ENCODE measurements around the gene KRT20. TPM values are rescaled to one million over a fixed set of nuclear protein-coding genes. Genes with fewer than 3 reads are reported as not detected.

The KRT20 gene
- total RNA-seq, 1 experiment from 2014 or later, result not detected

GRCh38 chr17:40857535-40857934, 27.5 kb downstream of the KRT20 start:
- H3K27me3 ChIP-seq (ENCODE audit: insufficient read depth, low read length), result no peaks in the 10 kb centered on the region
- H3K4ac ChIP-seq (ENCODE audit: low read depth, low read length), result no peak overlapping the region
- H3K9ac ChIP-seq (ENCODE audit: extremely low read depth, insufficient read length, low read length), result no peak overlapping the region
- H4K8ac ChIP-seq (replicated peaks; ENCODE audit: insufficient read length, low read depth, low read length), result no peak overlapping the region
- Mint-ChIP-seq H3K4me1 (peaks cover 20 to 24% of the 10 kb centered on the region in 2 experiments), H3K36me3 (ENCODE audit: insufficient read depth in 1 of 3, low read depth in 3 of 3) (no peaks in the 10 kb centered on the region; a peak in 1 of 7 replicates), H3K27me3 (ENCODE audit: low read depth) (peaks cover 5% of the 10 kb centered on the region), H3K9me3 (no peaks in the 10 kb centered on the region; a peak in 1 of 5 replicates), H3K27ac (no peak overlapping the region), H3K4me3 (no peak overlapping the region)
- no peak overlapping the region for H2BK120ac ChIP-seq (ENCODE audit: low read depth, low read length, poor library complexity, severe bottlenecking)
- no peak overlapping the region for H3K4me2 ChIP-seq (ENCODE audit: insufficient read depth, insufficient read length, low read length)
- H2AFZ ChIP-seq (ENCODE audit: low read length), result no peak overlapping the region
- no peak overlapping the region for H3K14ac ChIP-seq (ENCODE audit: insufficient read depth, low read length)
- H4K91ac ChIP-seq (ENCODE audit: insufficient read length, low read depth, low read length), result no peak overlapping the region
- no peaks in the 10 kb centered on the region for H3K9me3 ChIP-seq (ENCODE audit: control insufficient read depth, low read depth, low read length)
- H3K56ac ChIP-seq (ENCODE audit: insufficient read length, low read depth, low read length), result no peak overlapping the region
- no CpG with 5 or more reads among the region's 5 CpGs for WGBS (ENCODE audit: extremely low coverage, insufficient read length, low lambda C conversion rate)
- no peaks in the 10 kb centered on the region for H4K20me1 ChIP-seq (ENCODE audit: control insufficient read depth, insufficient read depth, insufficient read length)
- H2BK20ac ChIP-seq (ENCODE audit: low read depth, low read length, poor library complexity, severe bottlenecking), result no peak overlapping the region
- H2BK15ac ChIP-seq (ENCODE audit: low read depth, low read length), result no peak overlapping the region
- DNase-seq, result no peak
- H3K79me1 ChIP-seq (ENCODE audit: insufficient read depth, low read depth, low read length, poor library complexity, severe bottlenecking), result no peaks in the 10 kb centered on the region
- H3K18ac ChIP-seq (ENCODE audit: insufficient read length, low read depth, low read length), result no peak overlapping the region
- H3K23ac ChIP-seq (ENCODE audit: insufficient read length, low read depth, low read length), result no peak overlapping the region
- H3T11ph ChIP-seq (ENCODE audit: low read length), result no peak overlapping the region
- H2AK5ac ChIP-seq (ENCODE audit: insufficient read length, low read length), result no peak overlapping the region
- no peaks in the 10 kb centered on the region; the same call in none of the 2 replicates for H3K4me1 ChIP-seq (ENCODE audit: insufficient read depth, low read length)
- no peaks in the 10 kb centered on the region for H3K79me2 ChIP-seq (ENCODE audit: insufficient read depth, low read length)
- no peak for TF ChIP-seq CTCF (conservative IDR thresholded peaks at IDR 0.05)
- H3K23me2 ChIP-seq (ENCODE audit: insufficient read length, low read depth, low read length, poor library complexity, severe bottlenecking), result no peaks in the 10 kb centered on the region
- H2BK12ac ChIP-seq (ENCODE audit: insufficient read length, low read depth, low read length), result no peak overlapping the region
- no peak overlapping the region for H2BK5ac ChIP-seq (ENCODE audit: insufficient read length, low read length)
- H3K27ac ChIP-seq (ENCODE audit: insufficient read length, low read depth, low read length), result no peak overlapping the region
- no peak overlapping the region for H4K5ac ChIP-seq (ENCODE audit: insufficient read length, low read depth, low read length)

Measured in H9 (cell line).